ENCODE data around the gene FMOD.
"Not testable (repeated sequence)": the region's sequence is repeated elsewhere in the genome, so short reads cannot be mapped to it uniquely, and the experiment has no call there.

FMOD gene

DNA sequence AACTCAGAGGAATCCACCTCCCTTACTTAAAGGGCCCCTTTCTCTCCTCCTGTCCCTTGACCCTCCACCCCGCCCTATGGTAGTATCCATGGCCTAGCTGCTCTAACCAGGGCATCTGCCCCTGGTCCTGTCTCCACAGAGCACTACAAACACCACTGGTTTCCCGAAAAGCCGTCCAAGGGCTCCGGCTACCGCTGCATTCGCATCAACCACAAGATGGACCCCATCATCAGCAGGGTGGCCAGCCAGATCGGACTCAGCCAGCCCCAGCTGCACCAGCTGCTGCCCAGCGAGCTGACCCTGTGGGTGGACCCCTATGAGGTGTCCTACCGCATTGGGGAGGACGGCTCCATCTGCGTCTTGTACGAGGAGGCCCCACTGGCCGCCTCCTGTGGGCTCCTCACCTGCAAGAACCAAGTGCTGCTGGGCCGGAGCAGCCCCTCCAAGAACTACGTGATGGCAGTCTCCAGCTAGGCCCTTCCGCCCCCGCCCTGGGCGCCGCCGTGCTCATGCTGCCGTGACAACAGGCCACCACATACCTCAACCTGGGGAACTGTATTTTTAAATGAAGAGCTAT, 43.9 kb downstream of the FMOD start:
- DNase-seq (ENCODE audit: low spot score): no peak
- no peak for FAIRE-seq

DNA sequence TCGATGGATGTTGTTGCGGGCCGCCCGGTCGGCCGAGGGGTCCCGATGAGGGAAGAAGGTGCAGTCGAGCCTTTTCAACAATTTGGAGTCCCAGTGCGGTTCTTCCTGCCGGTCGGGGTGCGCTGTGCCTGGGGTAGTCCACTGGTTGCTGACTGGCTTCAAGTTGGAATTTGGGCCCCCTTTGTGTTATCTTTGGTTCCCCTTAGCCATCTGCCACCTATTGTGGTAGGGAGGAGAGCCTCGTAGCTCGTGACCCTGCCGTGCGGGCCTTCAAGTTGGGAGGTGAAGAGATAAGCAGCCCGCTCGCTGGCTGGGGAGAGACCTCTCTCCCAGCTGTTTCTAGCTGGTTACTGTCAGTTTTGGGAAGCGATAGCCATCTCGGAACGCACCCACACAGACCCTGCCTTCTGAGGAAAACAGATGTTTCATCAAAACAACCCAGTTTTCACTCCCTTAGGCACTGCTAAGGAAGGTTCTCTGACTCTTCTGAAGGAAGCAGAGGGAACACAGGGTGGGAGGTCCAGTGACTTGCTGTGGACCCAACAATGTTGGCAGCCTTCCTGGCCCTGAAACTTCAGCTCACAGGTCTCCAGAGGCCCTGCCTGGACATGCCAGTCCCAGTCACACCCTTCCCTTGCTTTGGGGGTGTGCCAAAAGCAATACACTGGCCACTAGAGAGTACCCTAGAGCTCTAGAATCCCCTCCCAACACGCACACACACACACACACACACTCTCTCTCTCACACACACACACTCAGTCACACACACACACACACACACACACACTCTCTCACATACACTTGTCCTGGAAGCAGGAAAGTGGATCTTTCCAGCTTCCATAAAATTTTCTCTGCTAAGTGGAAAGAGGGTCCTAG, 44.6 kb downstream of the FMOD start:
- FAIRE-seq (no peak), DNase-seq (ENCODE audit: low spot score) (peak; percentile 51)

DNA sequence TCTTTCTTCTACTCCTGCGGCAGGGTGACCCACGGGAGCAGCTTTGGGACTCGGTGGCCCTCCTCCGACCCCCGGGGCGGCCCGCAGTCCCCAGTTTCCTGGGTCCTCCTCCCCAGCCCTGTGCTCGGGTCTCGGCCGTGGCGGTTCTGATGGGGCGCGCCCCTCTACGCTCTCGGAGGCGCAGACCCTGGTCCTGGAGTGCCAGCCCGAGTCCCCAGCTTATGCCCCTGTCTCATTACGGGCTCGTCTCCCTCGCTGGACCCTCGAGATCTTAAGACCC, 45.2 kb downstream of the FMOD start:
- no peak for FAIRE-seq

DNA sequence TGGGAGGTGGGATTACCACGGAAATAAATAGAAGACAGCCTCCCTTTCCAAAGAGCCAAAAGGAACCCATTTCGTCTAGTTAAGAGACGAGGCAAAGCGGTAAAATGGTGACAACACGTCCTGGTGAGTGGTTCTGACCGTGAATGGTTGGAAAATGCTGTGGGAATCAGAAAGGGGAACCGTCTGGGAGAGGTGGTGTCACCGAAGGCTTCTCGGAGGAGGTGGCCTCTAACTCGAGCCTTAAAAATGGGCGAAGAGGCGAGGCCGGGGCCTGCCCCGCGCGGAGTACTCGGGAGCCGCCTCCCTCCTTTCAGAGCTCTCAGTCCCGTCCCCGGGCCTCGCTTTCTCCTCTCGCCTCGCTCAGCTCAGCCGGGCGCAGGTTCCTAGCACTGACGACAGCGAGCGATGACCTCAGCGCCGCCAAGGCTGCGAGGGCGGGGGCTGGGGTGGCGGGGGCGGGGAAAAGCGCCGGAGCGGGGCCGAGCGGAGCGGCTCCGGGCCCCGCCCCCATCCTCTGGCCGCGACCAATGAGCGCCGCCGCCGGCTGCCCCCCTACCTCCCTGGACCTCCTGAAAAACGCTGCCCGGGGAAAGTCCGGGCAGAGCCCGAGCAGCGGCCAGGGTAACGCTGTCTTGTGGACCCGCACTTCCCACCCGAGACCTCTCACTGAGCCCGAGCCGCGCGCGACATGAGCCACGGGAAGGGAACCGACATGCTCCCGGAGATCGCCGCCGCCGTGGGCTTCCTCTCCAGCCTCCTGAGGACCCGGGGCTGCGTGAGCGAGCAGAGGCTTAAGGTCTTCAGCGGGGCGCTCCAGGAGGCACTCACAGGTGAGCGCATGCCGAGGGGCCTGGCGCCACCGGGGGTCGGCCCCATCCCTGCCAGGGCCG, 45.8 kb downstream of the FMOD start, which contains the start of gene BTG2:
BTG2 (plus strand) TSS at position 601 of the 890 bp plus-strand sequence; CDS start at position 689, 88 bp downstream.
- DNase-seq (ENCODE audit: low spot score): peak; percentile 68
- no peak for FAIRE-seq

More for the DNA sequence above, 45.2 kb downstream of the FMOD start:
- DNase-seq (ENCODE audit: low spot score): no peak

DNA sequence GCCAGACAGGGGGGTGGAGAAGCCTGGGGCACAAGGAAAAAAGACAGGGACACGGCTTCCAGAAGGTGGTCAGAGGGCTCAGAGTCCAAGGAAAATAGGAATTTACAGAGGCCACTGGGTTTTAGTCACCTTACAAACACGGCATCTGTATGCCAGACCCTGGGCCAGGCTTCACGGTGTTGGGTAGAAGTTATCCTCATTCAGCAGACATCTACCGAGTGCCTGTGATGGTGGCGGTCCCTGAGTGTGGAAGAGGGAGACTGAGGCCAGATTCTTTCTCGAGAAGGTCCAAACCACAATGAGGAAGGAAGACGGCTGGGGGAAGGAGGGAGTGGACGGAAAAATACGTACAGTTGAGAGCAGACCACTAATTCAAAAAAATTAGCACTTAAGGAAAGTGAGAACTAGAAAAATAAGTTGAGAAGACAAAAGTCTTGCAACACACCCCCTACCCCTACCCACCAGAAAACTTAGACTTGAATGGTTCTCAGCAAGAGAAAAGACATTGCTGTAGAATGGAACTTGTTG, 46.5 kb downstream of the FMOD start:
- DNase-seq (ENCODE audit: low spot score): no peak
- no peak for FAIRE-seq

DNA sequence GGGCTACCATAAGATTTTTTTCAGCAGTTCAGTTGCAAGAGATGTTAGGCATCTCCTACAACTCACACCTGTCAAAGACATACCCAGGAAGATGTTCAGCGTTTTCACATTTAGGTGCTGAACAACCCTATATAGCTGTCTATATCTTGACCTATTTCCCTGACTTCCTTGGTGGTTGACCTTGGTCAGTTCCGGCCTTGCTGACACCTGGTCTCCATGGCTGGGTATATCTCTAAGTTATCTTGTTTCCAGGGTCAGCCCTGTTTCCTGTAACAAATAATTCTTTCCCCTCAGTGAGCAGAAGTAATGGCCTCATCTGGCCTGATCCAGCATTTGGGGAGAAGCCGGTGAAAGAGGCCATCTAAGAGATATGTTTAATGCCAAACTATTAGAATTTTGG, 48.0 kb downstream of the FMOD start:
- no peak for FAIRE-seq
- no peak for DNase-seq (ENCODE audit: low spot score)

DNA sequence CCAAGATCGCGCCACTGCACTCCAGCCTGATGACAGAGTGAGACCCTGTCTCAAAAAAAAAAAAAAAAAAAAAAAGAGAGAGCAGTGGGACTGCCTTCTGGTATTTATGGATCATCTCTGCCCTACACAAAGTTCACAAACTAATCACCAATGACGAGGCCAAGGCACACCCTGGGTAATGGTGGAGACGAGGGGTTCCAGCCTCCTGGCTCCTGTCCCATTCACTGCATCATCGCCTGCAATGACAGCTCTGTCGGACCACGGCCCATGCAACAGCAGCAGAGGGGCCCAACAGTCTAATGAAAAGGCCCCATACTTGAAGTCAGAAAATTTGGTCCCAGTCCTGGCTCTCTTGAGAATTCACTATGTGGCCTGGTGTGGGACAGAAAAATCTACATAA, 48.5 kb downstream of the FMOD start:
- FAIRE-seq (no peak), DNase-seq (ENCODE audit: low spot score) (no peak)

DNA sequence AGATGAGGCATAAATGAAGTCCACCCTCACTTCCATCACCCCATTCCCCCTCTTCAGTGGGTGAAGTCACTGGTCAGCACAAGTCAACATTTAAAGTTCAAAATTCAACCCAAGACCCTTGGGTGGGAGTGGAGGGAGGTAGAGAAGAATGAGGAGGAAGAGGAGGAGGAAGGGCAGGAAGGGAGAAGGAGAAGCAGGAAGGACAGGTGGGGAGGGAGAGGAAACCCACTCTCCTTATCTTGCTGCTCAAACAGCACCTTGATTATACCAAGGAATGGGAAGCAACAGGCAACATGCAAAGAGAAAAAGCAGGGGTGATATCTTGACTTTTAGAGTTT, 49.6 kb downstream of the FMOD start:
- FAIRE-seq (no peak), DNase-seq (ENCODE audit: low spot score) (no peak)

DNA sequence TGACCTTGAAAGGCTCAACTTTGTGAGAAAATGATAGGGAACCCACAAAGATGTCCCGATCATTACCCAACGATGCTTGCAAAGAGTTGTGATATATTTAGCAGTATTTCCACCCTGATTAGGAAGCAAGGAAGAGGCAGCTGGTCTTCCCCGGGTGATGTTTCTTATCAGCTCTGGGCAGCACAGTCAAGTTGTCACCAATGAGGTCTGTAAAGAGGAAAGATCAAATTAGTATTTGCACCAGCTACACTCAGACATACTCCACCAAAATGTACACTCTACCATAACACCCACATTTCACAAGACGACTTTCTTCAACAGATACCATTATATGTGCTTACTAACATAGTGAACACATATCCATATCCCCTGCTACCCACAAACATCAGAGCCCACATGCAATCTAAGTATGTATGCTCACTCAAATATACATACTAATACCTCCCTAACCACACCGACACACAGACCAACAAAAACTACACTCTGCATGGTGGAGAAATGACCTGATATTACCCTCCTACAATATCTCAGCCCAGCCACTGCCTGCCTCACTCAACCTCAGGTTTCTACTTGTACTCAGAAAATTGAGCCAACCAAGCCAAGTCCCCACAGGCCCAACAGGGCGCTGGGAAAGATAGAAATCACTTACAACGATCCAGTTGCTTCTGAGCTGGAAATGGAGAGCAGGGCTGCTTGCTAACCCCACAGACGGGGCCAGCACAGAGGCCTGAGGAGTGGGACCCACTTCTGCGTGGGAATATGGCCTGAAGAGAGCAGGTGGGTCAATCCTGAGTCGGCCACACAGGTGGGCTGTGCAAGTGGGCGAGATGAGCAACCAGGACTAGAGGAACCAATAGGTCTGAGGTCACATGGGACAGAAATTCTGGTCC, 50.2 kb downstream of the FMOD start:
- FAIRE-seq: no peak

DNA sequence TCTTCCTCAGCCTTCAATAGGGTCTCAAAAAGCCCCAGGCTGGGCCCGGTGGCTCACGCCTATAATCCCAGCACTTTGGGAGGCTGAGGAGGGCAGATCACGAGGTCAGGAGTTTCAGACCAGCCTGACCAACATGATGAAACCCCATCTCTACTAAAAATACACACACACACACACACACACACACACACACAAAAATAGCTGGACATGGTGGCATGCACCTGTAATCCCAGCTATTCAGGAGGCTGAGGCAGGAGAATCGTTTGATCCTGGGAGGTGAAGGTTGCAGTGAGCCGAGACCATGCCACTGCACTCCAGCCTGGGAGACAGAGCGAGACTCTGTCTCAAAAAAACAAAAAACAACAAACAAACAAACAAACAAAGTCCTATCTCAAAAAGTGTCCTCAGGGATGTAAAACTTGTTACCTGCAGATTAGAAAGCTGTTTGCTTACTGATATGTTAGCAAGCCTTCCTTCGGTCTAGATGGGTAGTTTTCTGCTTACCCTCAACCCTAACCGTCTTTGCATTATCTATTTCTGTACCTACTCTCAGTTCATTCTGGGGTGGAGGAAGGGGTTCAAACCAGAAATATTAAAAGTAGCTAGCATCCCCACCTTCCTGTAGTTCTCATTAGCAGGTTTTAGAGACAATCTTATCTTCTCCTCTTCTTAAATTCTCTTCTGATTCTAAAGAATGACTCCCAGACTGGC, 51.0 kb downstream of the FMOD start:
- not testable (repeated sequence) for DNase-seq (ENCODE audit: low spot score); FAIRE-seq

More for the DNA sequence above, 50.2 kb downstream of the FMOD start:
- DNase-seq (ENCODE audit: low spot score): no peak

DNA sequence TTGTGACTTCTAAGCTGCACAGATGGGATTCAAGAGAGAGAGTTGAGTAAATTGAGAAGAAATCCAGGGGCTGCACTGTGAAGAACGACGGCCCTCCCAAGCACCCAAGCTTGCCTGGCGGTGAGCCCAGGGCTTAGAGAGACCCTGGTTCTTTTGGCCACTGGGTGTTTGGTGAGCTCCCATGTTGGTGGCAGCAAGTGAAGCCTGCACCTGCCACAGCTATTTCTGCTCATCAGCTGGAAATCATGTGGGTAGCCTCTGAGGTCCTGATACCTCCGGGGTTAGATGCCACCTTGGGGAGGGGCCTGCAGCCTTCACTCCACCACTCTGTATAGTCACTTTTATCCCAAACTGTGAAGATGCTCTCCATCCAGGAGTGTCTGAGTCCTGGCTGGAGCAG, 51.8 kb downstream of the FMOD start:
- no peak for FAIRE-seq
- DNase-seq (ENCODE audit: low spot score): no peak

DNA sequence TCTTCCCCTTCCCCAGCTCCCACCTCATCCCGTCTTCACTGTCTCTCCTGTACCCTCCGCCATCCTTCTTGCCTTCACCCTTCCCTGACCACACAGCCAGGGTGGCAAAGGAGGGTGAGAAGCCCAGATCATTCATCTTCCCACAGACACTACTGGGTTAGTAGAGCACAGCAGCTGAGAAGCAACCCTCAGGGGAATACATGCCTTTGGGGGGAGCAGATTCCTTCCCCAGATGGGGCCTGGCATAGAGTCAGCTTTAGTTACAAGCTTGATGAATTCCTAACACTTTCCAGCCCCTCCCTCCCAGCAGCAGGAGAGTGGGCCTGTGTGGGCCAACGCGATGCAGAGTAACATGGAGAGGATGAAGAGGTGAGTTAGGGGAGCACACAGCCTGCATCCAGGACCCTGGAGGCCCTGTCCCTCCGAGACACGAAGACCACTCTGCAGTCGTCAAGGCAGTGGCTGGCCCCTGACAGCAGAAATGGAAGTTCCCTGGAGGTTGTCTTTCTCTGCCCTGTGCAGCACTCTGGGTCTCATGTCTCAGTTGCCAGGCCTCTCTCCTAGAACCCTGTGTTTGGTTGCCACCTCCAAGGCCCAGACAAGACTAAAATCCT, 54.4 kb downstream of the FMOD start:
- FAIRE-seq: no peak
- DNase-seq (ENCODE audit: low spot score): no peak

DNA sequence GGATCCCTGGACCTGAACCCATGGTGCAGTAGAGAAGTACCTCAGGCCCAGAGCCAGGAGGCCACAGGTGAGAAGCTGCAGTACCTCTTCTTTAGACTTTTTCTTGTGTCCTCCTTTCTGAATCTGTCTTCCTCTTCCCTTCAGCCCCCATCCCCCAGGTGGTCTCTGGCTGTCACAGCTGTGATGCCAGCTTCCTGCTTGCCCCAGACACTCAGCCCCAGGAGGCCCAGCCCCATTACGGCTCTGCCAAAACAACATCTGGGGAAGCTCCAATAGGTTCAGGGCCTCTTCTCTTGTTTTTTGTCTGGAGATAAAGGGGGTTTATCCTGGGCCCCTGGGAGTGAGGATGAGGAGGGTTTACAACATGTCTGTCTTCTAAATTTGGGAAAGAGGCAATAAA, 55.1 kb downstream of the FMOD start:
- no peak for DNase-seq (ENCODE audit: low spot score)
- FAIRE-seq: no peak

DNA sequence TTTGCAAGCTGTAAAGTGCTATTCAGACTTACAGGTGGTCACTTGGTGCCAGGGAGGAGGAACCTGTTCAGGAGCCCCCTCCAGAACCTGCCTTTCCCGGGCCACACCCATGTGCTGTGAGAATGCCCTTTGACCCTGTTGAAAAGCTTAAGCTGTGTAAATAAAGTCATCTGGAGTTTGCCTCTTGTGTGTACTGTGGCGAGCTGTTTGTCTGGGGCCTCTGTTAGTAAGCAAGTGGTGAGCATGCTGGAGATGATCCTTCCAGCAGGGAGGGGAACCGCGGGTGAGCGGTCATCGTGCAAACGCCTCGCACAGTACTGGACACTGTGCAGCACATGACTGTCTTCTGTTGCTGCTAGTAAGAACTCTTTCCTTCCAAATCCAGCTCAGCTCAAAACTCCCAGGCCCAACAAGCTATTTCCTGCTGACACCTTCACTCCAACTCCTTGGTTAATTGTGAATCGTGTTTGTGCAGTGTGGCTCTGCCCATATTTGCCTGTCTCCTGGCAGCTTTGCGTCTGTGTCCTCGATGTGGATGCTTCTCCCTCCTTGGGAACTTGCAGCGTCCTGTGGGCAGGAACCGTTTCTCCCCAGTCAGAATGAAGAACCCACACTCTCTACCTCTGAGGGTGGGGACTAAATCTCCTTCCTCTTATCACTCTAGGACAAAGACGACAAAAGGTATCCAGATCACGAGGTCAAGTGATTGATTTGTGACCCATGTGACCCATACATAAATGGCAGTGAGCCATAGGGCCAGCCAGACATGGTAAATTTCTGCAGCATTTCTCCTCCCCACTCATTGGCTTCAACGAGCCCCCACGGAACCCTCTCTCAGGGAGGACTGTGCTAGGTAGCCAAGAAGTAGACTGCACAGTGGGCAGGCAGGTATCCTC, 59.5 kb downstream of the FMOD start:
- FAIRE-seq (no peak), DNase-seq (ENCODE audit: low spot score) (no peak)

All from RCC 7860 (cell line).